ENCODE data around the gene FLRT1.

FLRT1 gene, protein sequence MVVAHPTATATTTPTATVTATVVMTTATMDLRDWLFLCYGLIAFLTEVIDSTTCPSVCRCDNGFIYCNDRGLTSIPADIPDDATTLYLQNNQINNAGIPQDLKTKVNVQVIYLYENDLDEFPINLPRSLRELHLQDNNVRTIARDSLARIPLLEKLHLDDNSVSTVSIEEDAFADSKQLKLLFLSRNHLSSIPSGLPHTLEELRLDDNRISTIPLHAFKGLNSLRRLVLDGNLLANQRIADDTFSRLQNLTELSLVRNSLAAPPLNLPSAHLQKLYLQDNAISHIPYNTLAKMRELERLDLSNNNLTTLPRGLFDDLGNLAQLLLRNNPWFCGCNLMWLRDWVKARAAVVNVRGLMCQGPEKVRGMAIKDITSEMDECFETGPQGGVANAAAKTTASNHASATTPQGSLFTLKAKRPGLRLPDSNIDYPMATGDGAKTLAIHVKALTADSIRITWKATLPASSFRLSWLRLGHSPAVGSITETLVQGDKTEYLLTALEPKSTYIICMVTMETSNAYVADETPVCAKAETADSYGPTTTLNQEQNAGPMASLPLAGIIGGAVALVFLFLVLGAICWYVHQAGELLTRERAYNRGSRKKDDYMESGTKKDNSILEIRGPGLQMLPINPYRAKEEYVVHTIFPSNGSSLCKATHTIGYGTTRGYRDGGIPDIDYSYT

DNA sequence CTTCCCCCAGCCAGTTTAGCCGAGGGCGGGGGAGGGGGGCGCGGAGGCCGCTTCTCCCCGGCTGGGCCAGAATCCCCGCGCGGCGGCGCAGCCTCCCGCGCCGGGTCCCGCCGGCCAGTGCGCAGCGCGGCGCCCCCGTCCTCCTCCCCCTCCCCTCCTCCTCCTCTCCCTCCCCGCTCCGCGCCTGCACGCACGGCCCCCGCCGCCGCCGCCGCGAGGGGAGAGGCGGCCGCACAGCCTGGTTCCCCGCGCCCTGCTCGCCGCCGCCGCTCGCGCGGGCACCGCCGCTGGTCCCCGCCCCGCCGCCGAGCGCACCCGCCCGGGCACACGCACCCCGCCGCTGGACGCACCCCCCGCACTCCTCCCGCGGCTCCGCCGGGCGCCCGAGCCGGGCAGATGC, at the start of gene FLRT1:
Gene FLRT1, plus strand, starts transcription at position 356 of the 400 bp plus-strand sequence. CDS start 80,337 bp downstream, outside the sequence.
- DNase-seq, result peak in 1 of 2 donors; percentile 15

DNA sequence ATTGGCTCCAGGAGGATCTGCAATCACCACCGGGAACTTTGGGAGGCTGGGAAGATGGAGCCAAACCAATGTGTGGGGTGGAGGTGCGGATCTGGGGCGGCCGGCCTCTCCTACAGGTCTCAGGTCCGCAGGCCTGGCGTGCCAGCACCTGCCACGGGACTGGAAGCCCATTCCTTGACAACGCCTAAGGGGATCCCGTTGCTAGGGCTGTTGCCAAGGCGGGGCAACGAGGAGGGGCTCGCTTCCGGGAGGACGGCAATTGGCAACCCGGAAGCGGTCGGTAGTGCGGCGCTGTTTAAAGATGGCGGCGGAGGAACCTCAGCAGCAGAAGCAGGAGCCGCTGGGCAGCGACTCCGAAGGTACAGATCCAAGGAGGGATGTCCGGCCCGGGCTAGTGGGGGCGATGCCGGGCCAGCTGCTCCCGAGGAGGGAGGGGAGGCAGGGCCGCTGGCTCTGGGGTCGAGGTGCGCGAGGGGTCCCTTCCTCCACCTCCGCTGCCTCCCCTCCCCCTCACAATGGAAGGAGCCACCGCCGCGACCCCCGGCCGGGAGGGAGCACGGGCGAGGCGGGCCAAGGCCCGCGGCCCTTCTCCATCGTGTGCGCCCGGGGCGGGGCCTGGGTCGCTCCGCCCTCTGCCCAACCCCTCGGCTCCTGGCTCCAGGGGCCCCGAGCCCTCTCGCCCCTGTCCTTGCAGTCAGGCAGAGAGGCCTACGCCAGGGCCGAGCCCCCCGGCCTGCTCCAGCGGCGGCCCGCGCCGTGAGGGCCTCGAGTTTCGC, 49.4 kb upstream of the FLRT1 start, which contains the start of gene OTUB1:
Gene OTUB1, plus strand, starts transcription at position 283 of the 776 bp plus-strand sequence. Its CDS starts 19 bp downstream, at position 302.
- peak; percentile 79 to 81 for DNase-seq

DNA sequence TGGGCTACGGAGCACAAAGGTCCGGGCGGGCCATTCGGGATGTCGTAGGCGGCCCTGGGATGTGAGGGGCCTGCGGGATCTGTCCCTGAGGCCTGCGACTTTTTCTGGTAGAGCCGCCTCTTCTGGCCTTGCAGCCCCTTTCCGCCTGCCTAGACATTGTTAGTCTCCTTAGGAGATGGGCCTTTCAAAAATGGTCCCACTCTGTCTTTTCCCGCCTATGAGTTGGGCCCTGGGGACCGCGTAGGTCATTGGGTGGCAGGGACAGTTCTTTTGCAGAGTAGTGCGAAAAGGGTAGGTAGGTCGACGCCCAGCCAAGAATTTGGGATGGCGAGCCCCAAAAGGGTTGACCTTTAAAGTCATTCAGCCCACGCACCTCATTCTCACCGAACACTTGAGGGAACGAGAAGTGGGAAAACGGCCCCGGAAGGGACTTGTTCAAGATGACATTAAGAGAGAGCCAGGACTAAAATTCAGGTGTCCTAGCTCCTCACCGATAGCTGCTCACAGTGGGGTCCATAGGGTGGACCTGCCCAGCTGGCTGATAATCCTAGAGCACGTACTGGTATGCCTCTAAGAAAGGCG, 48.7 kb upstream of the FLRT1 start:
- no peak for DNase-seq

DNA sequence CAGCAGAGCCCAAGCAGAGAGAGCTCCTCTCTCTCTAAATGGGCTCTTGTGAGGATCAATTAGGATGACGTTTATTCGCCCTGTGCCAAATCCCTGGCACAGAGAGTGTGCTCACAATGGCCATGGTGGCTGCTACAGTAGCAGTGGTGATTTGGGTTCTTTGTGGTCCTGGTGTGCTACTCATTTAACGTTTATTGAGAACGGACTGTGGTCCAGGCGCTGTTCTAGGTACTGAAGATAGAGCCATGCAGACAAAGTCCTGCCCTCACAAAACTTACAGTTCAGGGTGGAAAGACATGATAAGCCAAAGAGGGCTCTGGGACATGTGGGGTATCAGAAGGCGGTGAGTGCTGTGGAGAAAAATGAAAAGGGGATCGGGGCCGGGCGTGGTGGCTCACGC, 44.2 kb upstream of the FLRT1 start:
- no peak for DNase-seq

DNA sequence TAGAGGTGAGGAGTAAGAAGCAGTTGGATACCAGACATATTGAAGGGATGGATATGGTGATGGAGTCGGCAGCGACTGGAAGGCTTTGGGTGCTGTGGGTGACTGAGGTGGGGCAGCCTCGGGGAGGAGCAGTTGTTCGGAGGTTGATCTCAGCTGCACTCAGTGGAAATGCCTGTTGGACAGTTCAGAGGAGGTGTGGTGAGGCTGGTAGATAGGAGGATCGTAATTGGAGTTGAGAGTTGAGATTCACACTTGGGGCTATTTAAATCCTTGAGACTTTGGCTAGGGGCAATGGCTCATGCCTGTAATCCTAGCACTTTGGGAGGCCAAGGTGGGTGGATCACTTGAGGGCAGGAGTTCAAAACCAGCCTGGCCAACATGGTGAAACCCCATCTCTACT, 42.6 kb upstream of the FLRT1 start:
- DNase-seq, result no peak

DNA sequence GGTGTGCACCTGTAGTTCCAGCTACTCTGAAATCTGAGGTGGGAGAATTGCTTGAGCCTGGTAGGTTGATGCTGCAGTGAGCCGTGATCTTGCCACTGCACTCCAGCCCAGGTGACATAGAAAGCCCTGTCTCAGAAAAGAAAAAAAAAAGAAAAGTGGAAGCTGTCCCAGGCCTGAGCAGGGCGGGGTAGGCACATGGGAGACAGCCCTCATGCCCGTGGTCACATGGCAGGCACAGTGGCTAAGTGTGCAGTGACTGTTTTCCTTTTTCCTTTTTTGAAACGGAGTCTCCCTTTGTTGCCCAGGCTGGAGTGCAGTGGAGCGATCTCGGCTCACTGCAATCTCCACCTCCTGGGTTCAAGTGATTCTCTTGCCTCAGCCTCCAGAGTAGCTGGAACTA, 41.7 kb upstream of the FLRT1 start:
- no peak for DNase-seq

DNA sequence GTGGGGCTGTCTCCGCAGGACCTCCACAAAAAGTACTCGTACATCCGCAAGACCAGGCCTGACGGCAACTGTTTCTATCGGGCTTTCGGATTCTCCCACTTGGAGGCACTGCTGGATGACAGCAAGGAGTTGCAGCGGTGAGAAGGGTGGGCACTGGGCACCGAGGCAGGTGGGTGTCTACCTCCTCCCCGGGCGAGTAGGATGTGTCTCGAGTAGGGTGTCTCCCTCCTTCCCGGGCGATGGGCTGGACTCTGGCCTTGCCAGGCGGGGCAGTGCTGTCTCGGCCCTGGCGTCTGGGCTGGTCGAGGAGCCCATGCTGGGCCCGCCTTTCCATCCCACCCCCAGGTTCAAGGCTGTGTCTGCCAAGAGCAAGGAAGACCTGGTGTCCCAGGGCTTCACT, 39.2 kb upstream of the FLRT1 start:
- DNase-seq, result no peak

DNA sequence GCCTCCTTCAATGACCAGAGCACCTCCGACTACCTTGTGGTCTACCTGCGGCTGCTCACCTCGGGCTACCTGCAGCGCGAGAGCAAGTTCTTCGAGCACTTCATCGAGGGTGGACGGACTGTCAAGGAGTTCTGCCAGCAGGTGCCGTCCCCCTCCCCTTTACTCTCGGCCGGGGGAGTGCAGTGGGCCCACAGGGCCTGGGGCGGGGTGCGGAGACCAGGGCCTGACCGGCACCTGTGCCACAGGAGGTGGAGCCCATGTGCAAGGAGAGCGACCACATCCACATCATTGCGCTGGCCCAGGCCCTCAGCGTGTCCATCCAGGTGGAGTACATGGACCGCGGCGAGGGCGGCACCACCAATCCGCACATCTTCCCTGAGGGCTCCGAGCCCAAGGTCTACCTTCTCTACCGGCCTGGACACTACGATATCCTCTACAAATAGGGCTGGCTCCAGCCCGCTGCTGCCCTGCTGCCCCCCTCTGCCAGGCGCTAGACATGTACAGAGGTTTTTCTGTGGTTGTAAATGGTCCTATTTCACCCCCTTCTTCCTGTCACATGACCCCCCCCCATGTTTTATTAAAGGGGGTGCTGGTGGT, 38.5 kb upstream of the FLRT1 start:
- DNase-seq, result no peak

DNA sequence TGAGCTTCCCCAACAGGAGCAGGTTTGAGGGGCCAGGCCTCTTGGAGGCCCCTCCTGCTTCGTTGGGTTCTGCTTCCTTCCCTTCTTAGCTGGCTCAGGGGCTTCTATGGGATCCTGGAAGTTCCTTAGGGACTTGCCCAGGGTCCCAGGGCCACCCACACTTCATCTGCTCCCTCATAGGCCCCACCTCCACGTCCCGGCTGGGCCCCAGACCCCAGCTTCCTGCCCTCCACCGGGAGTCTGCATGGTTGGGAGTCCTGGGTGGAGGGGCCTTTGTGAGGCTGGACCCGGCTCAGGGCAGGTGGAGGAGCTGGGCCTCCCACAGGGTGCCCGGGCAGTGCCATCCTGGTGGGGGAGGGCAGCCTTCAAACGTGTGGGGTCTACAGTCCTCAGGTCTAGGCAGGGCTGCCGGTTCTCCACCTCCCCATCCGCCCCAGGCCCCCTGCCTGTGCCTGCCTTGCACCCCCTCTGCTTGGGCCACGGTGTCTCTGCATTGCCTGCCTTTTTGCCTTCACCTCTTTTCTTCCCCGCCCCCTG, 37.9 kb upstream of the FLRT1 start:
- no peak for DNase-seq

DNA sequence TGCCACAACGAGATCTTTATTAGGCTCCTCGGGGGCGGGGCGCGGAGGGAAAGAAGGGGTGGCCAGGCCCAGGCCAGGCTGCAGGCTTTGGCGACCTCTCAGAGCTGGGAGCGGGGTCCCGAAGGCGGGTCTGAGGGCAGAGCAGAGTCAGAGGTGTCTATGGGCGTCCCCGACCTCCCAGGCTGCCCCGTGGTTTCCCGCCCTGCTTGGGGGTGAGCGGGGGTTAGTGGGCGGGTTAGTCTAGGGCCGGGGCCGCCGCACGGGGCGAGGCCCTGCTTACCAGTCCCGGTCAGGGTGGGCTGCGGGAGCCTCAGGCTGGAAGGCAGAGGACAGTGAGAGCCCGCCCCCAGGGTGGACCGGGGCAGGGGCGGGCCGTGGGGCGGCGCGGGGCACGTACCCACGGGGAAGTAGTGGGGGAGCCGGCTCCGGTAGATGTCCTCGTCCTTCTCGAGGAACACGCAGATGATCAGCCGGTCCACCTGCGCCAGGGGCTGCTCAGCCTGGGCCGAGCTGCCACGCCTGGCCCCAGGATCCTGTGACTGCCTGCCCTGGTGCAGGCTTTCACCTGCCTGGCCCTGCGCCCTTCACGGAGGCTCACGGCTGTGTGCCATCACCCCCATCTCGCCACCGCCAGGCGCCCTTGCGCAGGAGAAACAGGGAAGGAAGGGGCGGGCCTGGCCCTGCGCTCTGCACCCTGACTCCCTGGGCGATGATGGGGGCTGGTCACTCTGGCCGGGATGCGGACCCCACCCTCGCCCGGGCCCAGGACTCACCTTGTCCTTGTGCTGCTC, 37.0 kb upstream of the FLRT1 start:
- no peak for DNase-seq

DNA sequence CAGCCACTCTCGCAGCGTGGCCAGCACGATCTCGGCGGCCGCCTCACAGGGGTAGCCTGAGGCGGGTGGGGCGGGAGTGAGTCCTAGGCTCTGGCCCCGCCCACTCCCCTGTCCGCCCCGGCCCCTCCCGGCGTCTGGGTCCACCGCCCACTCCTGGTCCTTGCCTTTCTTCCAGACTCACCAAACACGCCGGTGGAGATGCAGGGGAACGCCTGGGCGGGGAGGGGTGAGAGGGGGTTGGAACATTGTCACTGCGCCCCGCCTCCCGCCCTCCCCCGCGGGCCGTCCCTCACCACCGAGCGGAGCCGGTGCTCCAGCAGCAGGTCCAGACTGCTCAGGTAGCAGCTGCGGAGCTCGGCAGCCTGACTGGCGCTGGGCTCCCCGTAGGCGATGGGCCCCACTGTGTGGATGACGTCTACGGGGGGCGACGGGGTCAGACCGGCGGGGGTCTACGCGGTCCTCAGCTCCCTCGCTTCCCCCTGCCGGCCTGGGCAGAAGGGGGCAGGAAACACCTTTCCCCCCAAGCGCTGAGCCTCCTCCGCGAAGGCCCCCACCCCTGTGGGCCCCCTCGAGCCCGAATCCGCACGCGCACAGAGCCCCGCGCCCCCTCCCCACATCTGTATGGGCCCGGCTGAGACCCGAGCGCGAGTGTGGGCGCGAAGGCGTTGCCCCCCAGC, 36.2 kb upstream of the FLRT1 start:
- DNase-seq, result no peak

DNA sequence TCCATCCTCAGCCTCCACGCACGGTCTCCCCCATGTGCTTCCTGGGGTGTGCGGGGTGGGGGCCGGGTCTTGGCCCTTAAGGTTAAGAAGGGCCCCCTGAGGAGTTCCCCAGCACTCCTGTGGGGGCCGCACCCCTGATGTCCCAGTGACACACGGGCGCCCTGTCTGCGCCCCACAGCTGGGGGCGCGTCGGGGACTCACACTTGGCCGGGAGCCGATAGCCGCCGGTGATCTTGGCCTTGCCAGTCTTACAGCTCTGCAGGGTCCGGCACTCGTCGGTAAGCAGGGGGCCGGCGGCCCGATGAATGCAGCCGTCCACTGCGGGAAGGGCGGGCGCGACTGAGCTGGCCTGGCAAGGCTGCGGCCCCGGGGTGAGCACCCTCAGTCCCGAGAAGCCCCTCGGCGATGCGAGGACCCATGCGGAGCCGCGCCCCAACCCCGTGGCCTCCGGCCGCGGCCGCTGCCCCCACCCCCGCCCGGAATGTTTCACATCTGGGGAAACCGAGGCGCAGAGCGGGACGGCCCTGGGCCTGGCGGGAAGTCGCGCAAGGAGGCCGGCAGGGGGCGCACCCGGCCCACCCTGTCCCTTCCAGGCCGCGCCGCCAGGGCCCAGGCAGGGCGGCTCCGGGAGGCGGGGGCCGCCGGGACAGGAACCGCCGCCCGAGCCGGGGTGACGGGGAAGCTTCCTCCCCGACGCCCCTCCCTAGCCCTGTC, 35.5 kb upstream of the FLRT1 start:
- DNase-seq, result peak; percentile 44 to 60

DNA sequence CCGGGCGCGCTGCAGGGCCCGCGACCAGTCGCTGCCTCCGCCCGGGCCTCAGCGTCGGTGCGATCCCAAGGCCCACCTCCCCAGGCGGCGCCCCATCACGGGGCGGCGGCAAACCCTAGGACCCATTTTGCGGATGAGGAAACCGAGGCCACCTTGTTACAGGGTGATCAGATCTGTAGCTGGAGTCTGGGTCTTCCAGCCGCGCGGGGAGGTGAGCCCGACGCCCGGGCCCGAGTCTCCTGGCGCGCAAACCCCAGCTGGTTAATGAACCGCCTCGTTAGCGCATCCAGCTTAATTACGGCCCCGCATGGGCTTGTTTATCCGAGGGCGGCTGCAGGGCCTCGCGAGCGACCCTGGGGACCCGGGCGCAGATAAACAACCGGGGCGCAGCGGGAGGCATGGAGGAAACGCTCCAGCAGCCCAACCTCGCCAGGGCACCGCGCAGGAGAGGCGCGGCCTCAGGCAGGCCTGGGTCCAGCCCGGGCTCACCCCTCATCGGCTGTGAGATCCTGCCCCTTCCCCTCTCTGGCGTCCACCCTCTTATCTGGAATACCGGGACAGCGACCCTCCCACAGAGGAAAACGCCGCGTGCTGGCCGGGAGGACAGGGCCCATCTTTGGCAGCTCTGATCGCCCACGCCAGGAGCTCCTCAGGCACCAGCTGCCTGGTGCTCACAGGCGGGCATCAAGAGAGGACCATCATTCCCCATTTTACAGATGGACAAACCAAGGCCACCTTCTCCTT, 34.8 kb upstream of the FLRT1 start:
- DNase-seq, result no peak

DNA sequence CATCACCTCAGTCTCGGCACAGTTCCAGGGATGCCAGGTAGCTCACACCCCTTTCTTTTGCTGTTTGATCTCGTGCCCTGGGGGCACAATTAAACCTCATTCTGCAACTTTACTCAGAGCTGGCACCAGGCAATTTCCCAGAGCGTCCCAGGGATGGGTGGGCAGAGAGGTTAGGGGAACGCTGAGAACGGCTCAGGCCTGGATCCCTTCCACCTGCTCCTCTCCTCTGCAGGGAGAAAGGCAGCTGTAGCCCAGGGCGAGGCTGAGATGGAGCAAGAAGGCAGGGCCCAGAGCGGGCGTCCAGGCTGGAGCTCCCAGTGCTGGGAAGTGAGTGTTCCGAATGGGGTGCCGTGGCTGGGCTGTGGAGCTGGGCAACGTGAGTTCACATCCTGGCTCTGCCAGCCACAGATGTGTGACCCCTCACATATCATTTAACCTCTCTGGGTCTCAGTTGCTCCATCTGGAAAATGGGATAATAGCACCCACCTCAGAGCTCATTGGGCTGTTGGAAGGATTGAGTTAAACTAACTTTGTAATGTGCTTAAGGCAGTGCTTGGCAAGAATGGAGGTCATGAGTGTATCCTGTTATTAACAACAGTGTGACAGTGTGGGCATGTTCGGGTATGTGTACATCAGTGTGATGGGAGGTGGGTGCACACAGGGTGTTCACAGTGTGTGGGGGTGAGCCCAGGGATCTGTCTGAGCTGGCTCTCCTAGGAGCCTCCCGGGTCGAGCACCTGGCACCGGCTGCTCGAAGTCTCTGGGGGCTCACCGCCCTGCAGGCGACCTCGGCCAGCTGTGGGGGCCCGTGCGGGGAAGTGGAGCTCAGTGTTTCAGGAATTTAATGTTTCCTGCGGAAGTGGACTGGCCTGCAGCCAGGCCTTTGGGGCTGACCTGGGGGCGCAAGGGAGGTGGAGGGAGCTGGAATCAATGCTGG, 34.0 kb upstream of the FLRT1 start:
- no peak for DNase-seq

DNA sequence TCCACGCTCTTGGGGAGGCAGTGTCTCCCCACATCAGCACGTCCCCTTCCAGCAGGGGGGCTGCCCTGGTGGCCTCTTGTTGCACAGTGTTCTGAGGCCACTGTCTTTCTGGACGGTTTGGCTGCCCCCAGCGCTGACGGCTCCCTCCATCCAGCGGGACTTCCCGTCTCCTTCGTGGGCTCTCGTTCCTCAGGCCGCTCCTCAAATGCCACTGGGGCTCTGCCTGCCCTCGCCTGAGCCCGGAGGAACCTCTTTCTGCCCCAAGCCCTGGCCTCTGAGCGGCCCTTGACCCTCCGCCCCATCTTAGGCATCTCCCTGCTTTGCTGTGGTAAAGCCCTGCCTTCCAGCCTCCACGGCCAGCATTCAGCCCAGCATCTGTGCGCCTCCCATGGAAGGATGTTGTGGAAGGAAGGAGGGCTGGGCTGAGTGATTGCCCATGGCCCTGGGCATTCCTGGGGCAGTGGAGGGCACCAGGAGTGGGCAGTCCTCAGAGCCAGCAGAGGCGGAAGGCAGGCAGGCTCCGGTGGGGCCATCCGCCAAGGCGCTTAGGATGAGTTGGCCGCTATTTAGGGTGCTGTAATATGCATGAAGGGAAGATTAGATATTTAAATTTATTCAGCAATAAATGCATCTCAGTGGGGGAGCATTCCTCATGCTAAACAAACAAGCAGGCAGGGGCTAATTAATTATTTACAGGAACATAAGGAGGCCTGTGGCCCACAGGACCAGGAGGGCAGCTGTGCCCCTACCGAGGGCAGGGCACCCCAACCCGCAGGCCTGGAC, 31.7 kb upstream of the FLRT1 start:
- no peak for DNase-seq

DNA sequence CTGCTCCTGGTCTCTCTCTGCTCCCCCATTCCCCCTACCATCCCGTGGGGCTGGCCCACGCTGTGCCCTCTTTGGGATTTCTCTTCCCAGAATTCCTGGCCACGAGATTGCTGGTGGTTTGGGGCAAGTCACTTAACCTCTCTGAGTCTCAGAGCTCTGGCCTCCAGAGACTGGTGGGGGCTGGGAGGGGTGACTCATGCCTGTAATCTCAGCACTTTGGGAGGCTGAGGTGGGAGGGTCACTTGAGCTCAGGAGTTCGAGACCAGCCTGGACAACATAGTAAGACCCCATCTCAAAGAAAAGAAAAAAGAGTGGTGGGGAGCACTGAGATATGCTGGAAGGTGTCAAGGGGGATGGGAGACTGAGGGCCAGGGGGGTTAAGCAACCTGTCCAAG, 31.1 kb upstream of the FLRT1 start:
- no peak for DNase-seq

DNA sequence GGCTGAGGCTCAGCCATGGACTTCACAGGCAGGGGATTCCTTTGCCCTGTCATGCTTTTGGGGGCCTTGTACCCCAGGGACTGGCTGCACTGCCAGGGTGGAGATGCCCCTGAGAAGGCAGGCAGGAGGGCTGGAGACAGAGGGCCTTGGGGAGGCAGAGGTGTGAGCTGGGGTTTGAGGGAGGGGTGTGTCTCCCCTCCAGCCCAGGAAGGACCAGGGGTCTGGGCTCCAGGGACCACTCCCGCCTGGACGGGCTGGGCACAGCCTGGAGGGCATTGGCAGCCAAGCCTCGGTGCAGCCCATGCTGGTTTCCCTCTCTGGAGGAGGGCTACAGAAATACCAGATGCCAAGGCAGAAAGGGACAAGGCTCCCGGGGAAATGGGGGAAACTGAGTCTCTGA, 30.0 kb upstream of the FLRT1 start:
- no peak for DNase-seq
